HEK293 (cell line): Measurements from ENCODE around the gene TMEM61.
"Not testable (repeated sequence)": the region's sequence is repeated elsewhere in the genome, so short reads cannot be mapped to it uniquely, and the experiment has no call there.

Experiments used
- CTCF ChIA-PET: fragments of 350-600 bp; formaldehyde crosslinking; extraction: SDS; loops from one replicate; lab custom pipeline; 2021; ENCODE audit warnings: antibody characterized with exemption; lab: Yijun Ruan, JAX
- POLR2A ChIA-PET: fragments of 300-600 bp; formaldehyde crosslinking; extraction: SDS; loops from one replicate; lab custom pipeline; 2020; ENCODE audit warnings: antibody characterized with exemption, inconsistent platforms; lab: Yijun Ruan, JAX
- H3K27ac ChIP-seq: fragments of 200-500 bp; sonication (Bioruptor generic); 2 replicates; pipeline ENCODE4 v1.5.1; 2014; ENCODE audit warnings: low read depth, low read length, control low read depth, inconsistent platforms; ENCODE audit errors: extremely low read depth
- H3K36me3 ChIP-seq, 2 experiments: fragments of 200-500 bp in 1 of 2; sonication (Bioruptor generic) in 1 of 2; 1 replicate in 1 of 2; 2 replicates in 1 of 2; pipeline ENCODE4 v1.5.1; 2014 to 2017; ENCODE audit warnings: inconsistent platforms in 2 of 2, low read length in 2 of 2; ENCODE audit not compliant: control insufficient read depth in 2 of 2, insufficient read depth in 1 of 2
- H3K4me1 ChIP-seq: fragments of 200-500 bp; sonication (Bioruptor generic); 2 replicates; pipeline ENCODE4 v1.5.1; 2014; ENCODE audit warnings: mild to moderate bottlenecking, low read length, inconsistent platforms; ENCODE audit not compliant: control insufficient read depth, insufficient read depth
- H3K4me3 ChIP-seq: 2 replicates; pipeline ENCODE4 v1.5.1; 2011; ENCODE audit warnings: low read depth, mild to moderate bottlenecking, control low read depth, low read length, moderate library complexity
- H3K9me3 ChIP-seq: fragments of 200-500 bp; sonication (Bioruptor generic); 2 replicates; pipeline ENCODE4 v1.5.1; 2014; ENCODE audit warnings: low read depth, low read length, inconsistent platforms; ENCODE audit not compliant: control insufficient read depth, insufficient read depth
- KLF8 ChIP-seq: fragments of 450-650 bp; formaldehyde crosslinking; IDR thresholded peaks from 2 replicates; pipeline ENCODE4 v1.5.1; 2016; ENCODE audit warnings: missing biosample characterization, missing genetic modification characterization
- WT1 ChIP-seq: fragments of 450-650 bp; formaldehyde crosslinking; IDR thresholded peaks from 2 replicates; pipeline ENCODE4 v1.5.1; 2016; ENCODE audit warnings: missing biosample characterization, missing genetic modification characterization
- YY1 ChIP-seq: fragments of 450-650 bp; formaldehyde crosslinking; IDR thresholded peaks from 2 replicates; pipeline ENCODE4 v1.5.1; 2018; ENCODE audit warnings: missing biosample characterization, missing genetic modification characterization
- ZNF155 ChIP-seq: fragments of 450-650 bp; formaldehyde crosslinking; IDR thresholded peaks from 2 replicates; pipeline ENCODE4 v1.5.1; 2016; ENCODE audit warnings: missing biosample characterization, missing genetic modification characterization
- ZNF292 ChIP-seq: fragments of 450-650 bp; formaldehyde crosslinking; IDR thresholded peaks from 2 replicates; pipeline ENCODE4 v1.5.1; 2016; ENCODE audit warnings: low read depth, missing biosample characterization, missing genetic modification characterization, borderline replicate concordance
- ZNF398 ChIP-seq: fragments of 450-650 bp; formaldehyde crosslinking; IDR thresholded peaks from 2 replicates; pipeline ENCODE4 v1.5.1; 2017; ENCODE audit warnings: missing biosample characterization, missing genetic modification characterization
- TF ChIP-seq, protein P1 (sequence below): fragments of 450-650 bp; formaldehyde crosslinking; conservative IDR thresholded peaks from 2 replicates; pipeline ENCODE4 v1.5.1; 2016; ENCODE audit warnings: low read depth, missing biosample characterization, missing genetic modification characterization
- TF ChIP-seq, protein P2 (sequence below): fragments of 450-650 bp; formaldehyde crosslinking; IDR thresholded peaks from 2 replicates; pipeline ENCODE4 v1.5.1; 2016; ENCODE audit warnings: missing biosample characterization, missing genetic modification characterization, low read depth

Gene TMEM61

GRCh38 chr1:54936791-54937190 is 43.6 kb upstream of the TMEM61 start (continued):
- TF ChIP-seq, protein P1, sequence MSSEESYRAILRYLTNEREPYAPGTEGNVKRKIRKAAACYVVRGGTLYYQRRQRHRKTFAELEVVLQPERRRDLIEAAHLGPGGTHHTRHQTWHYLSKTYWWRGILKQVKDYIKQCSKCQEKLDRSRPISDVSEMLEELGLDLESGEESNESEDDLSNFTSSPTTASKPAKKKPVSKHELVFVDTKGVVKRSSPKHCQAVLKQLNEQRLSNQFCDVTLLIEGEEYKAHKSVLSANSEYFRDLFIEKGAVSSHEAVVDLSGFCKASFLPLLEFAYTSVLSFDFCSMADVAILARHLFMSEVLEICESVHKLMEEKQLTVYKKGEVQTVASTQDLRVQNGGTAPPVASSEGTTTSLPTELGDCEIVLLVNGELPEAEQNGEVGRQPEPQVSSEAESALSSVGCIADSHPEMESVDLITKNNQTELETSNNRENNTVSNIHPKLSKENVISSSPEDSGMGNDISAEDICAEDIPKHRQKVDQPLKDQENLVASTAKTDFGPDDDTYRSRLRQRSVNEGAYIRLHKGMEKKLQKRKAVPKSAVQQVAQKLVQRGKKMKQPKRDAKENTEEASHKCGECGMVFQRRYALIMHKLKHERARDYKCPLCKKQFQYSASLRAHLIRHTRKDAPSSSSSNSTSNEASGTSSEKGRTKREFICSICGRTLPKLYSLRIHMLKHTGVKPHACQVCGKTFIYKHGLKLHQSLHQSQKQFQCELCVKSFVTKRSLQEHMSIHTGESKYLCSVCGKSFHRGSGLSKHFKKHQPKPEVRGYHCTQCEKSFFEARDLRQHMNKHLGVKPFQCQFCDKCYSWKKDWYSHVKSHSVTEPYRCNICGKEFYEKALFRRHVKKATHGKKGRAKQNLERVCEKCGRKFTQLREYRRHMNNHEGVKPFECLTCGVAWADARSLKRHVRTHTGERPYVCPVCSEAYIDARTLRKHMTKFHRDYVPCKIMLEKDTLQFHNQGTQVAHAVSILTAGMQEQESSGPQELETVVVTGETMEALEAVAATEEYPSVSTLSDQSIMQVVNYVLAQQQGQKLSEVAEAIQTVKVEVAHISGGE (tag by site-specific recombination): no peak

- no peak overlapping the region for H3K4me3 ChIP-seq
- no peak overlapping the region for H3K27ac ChIP-seq
- TF ChIP-seq ZNF155: no peak
- TF ChIP-seq WT1 (tag by site-specific recombination): no peak
- TF ChIP-seq KLF8 (tag by site-specific recombination): no peak
- TF ChIP-seq ZNF292 (tag by site-specific recombination): no peak
- CTCF ChIA-PET: interaction anchor here (0.7 to 2.5 kb wide), 6 partner anchors 8 to 274 kb away, joined by 3 to 11 read pairs (median 6); no protein-coding TSS in a partner anchor
- no peaks in the 10 kb centered on the region for H3K36me3 ChIP-seq
- POLR2A ChIA-PET: no interaction called here
- no peaks in the 10 kb centered on the region for H3K9me3 ChIP-seq
- H3K4me1 ChIP-seq: no peaks in the 10 kb centered on the region
Observed at GRCh38 chr1:54937469-54937868, 43.0 kb upstream of the TMEM61 start.

- CTCF ChIA-PET: interaction anchor here (1.1 to 2.9 kb wide), 5 partner anchors 8 to 83 kb away, joined by 3 to 13 read pairs (median 6); no protein-coding TSS in a partner anchor
- H3K9me3 ChIP-seq, H3K4me1 ChIP-seq, H3K4me3 ChIP-seq, H3K36me3 ChIP-seq, POLR2A ChIA-PET, H3K27ac ChIP-seq: not testable (repeated sequence)
Observed at GRCh38 chr1:54938955-54939354, 41.5 kb upstream of the TMEM61 start.

- no peak for TF ChIP-seq ZNF398
- TF ChIP-seq, protein P2, sequence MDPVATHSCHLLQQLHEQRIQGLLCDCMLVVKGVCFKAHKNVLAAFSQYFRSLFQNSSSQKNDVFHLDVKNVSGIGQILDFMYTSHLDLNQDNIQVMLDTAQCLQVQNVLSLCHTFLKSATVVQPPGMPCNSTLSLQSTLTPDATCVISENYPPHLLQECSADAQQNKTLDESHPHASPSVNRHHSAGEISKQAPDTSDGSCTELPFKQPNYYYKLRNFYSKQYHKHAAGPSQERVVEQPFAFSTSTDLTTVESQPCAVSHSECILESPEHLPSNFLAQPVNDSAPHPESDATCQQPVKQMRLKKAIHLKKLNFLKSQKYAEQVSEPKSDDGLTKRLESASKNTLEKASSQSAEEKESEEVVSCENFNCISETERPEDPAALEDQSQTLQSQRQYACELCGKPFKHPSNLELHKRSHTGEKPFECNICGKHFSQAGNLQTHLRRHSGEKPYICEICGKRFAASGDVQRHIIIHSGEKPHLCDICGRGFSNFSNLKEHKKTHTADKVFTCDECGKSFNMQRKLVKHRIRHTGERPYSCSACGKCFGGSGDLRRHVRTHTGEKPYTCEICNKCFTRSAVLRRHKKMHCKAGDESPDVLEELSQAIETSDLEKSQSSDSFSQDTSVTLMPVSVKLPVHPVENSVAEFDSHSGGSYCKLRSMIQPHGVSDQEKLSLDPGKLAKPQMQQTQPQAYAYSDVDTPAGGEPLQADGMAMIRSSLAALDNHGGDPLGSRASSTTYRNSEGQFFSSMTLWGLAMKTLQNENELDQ: no peak
- TF ChIP-seq YY1 (tag by site-specific recombination): no peak
Observed at GRCh38 chr1:54940042-54940441, 40.4 kb upstream of the TMEM61 start.

More at GRCh38 chr1:54940042-54940441, 40.4 kb upstream of the TMEM61 start:
- H3K4me1 ChIP-seq: no peaks in the 10 kb centered on the region
- H3K27ac ChIP-seq: no peak overlapping the region
- ChIA-PET POLR2A (interaction anchor here (1.3 kb wide), 1 partner anchor 11 kb away, joined by 3 read pairs; no protein-coding TSS in a partner anchor), CTCF (interaction anchor here (0.6 to 2.9 kb wide), 9 partner anchors 10 to 1060 kb away, joined by 3 to 19 read pairs (median 5); no protein-coding TSS in a partner anchor)
- H3K4me3 ChIP-seq: no peak overlapping the region
- no peaks in the 10 kb centered on the region for H3K36me3 ChIP-seq
- no peaks in the 10 kb centered on the region for H3K9me3 ChIP-seq
